ENCODE measurements around the gene IQSEC1.
A peak's percentile ranks its signal among the peaks of the same experiment; 100 is the strongest.
"Not testable (repeated sequence)": the region's sequence is repeated elsewhere in the genome, so short reads cannot be mapped to it uniquely, and the experiment has no call there.

Gene IQSEC1

DNA sequence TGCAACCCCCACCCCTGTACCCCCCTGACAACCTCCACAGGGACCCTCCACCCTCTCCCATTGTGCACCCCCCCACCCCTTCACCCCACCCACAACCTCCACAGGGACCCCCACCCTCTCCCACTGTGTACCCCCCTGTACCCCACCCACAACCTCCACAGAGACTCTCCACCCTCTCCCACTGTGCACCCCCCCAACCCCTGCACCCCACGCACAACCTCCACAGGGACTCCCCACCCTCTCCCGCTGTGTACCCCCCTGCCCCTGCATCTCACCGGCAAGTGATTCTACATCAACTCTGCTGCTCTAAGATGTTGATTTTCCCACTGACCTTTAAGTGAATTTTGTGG, 180.4 kb downstream of the IQSEC1 start:
- no peak for DNase-seq (ENCODE audit: low read depth)

DNA sequence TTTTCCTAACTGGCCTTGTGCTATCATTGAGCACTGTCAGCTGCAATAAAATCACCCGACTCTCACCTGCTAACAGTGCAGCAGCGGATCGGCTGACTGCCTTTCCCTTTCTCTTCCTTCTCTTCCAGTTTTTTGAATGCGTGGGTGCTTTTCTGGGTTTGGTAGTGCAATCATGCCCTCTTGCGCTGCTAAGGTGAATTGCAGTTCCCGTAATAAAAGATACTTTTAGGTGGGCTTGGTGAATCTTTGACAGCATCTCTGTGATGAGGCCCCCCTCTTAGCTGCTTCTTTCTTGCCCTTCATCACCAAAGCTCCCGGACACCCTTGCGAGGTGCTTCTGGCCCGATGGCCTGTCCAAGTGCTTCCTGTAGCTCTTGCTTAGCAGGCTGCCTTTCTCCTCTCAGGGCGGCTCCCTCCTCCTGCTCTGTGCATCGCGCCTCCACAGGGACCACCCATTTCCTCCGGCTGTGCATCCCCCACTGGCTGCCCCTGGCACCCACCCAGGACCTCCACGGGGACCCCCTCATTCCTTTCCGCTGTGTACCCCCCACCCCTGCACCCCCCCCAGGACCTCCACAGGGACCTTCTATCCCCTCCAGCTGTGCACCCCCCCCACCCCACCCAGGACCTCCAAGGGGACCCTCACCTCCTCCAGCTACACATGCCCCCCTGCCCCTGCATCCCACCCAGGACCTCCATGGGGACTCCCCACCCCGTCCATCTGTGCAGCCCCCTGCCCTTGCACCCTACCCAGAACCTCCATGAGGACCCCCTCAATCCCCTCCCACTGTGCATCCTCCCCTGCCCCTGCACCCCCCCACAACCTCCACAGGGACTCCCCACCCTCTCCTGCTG, 181.0 kb downstream of the IQSEC1 start:
- peak; percentile 47 for DNase-seq (ENCODE audit: low read depth)

DNA sequence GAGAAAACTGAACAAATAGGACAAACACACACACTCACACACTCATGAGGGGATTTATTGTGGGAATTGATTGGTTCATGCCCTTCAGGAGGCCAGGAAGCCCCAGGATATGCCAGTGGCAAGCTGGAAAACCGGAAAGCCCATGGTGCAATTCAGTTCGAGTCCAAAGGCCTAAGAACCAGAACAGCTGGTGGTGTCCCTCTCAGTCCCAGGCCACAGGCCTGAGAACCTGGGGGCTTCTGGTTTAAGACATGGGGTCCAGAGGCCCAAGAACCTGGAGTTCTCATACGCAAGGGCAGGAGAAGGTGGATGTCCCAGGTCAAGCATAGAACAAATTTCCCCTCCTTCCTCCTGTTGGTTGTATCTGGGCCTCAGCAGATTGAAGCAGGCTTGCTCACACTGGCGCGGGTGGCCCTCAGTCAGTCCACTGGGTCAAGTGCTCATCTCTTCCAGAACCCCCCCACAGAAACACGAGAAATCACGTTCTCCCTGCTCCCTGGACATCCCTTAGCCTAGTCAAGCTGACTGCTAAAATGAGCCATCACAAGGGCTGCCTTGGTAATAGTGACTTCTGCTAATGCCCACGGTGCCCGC, 181.7 kb downstream of the IQSEC1 start:
- no peak for DNase-seq (ENCODE audit: low read depth)

GRCh38 chr3:12890610-12891390, 182.4 kb downstream of the IQSEC1 start:
- DNase-seq (ENCODE audit: low read depth) = no peak

DNA sequence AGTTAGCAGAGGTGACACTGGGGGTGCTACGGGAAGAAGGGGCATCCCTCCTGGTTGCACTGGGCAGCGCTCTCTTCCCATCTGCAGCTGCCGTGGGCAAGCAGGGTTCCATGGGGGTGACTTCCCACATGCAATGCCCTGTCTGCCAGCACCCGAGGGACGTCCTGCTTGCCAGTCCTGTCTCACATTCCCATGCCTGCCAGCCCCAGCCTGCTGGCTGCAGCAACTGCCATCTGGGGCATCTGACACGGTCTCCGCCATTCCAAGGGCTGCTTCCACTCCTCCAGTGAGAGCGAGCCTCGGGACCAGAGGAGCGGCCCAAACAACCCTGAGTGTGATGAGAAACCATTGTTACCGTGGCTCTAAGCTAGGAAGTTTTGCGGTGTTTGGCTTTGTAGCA, 186.5 kb downstream of the IQSEC1 start:
- DNase-seq (ENCODE audit: low read depth) = no peak

DNA sequence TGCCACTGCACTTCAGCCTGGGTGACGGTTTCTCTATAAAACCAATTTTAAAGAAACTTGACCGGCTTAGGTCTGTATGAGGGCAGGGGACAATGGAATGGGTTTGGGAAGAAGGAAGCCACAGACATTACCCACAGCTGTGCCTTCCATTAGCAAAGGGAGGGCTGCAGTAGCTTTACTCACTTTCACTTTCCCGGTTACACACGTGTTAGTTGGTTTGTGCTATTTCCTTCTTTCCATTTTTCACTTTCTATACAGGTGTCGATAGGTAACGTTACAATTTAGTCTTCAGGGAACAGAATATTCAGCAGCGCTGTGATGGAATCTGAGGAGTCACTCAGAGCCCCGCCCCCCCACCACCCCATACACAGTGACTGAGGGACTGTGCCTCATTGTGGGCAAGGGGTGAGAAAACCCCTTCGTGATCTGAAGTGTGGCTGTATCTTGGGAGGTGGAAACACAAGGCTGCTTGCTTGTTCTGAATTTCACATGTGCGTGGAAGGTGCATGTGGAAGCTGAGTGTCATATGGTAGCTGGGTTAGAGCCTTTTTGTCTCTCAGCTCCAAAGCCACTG, 187.0 kb downstream of the IQSEC1 start:
- DNase-seq (ENCODE audit: low read depth) = no peak

DNA sequence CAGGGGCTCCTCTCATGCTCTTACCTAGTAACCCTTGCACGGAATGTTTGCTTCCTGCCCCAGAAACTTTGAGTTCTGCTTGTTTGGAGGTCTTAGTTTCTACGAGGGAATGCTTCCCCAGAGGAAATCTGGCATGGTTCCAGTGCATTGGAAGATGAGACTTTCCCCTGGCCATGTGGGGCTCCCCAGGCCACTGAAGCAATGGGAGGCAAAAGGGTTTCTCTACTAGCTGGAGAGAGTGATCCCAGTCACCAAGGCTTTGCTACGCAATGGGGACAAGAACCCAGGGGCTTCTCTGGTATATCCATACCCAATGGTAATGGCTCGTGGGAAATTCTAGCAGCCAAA, 187.7 kb downstream of the IQSEC1 start:
- no peak for DNase-seq (ENCODE audit: low read depth)

DNA sequence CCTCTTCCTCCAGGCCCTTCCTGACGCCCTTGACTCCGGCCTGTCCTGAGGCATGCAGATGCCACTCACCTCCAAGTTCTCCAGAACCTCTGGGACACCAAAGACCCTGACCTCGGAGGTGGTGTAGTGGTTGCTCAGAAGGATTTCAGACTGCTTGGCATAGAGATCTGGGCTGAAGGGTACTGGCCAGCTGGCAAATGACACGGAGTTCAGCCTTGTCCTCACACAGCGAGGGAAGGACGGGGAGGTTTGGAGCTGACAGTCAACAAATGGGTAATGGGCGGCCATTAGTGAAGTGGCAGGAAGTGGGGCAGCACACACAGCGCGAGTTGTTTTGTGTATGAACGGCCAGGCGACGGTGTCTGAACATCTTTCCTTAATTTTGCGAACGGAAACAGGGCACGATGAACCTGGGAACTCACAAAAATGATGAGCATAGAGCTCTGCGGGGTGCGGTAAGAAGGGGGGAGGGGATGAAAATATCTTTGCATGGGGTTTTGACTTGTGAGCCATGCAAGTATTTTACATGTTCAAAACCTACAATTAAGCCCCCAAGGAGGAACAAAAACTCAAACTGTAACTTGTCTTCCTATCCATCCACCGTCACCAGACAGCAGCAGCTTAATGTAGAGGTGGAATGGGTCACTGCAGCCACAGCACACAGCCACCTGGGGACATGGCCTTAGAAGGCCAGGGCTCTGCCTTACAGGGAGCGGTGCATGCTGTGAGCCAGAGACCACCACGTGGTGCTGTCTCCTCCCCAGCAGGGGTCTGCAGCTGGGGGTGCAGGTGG, 188.2 kb downstream of the IQSEC1 start:
- DNase-seq (ENCODE audit: low read depth) = no peak

DNA sequence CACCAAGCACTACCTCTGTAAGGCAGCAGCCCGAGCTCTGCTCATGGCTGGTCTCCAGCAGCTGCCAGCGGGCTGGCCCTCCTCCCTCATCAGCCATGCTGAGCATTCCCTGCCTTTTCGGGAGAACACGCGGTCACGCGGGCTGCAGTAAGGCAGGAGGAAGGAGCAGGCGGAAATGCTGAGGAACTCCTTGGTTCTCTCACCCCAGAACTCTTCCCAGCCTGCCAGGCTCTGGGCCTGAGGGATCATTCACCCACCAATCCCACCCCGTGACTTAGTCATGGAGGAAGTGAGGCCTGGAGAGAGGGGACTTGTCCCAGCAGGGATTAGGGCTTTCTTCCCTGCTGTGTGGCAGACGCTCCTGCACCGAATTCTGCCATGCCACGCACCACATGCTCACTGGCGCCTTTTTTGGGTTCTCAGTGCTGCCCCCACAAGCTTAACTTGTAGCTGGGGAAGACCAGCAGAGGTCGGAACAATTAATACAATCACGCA, 189.0 kb downstream of the IQSEC1 start:
- no peak for DNase-seq (ENCODE audit: low read depth)

DNA sequence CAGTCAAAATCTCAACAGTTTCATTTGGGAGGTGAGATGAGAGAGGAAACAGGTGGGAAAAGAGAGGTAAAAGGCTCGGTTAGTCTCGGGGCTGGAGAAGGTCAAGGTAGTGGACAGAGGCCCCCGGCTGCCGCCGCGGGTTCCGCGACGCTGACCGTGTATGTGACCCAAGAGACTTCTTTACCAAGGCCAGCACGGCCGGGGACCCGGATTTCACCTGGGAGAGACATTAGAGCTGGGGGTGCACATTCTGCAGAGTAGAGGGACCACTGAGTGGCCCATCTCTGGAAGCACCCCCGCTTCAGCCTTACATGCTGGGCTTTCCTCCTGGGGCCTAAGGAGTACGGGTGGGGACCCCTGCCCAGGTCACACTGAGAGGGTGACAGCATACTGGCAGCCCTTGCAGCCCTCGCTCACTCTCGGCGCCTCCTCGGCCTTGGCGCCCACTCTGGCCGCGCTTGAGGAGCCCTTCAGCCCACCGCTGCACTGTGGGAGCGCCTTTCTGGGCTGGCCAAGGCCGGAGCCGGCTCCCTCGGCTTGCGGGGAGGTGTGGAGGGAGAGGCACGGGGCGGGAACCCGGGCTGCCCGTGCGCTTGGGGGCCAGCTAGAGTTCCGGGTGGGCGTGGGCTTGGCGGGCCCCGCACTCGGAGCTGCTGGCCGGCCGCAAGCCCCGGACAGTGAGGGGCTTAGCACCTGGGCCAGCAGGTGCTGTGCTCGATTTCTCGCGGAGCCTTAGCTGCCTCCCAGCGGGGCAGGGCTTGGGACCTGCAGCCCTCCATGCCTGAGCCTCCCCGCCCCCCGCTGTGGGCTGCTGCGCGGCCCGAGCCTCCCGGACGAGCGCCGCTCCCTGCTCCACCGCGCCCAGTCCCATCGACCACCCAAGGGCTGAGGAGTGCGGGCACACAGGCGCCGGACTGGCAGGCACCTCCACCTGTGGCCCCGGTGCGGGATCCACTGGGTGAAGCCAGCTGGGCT, 190.6 kb downstream of the IQSEC1 start:
- DNase-seq (ENCODE audit: low read depth) = no peak

- DNase-seq (ENCODE audit: low read depth) = not testable (repeated sequence)
Observed at GRCh38 chr3:12881858-12882257, 191.4 kb downstream of the IQSEC1 start.

DNA sequence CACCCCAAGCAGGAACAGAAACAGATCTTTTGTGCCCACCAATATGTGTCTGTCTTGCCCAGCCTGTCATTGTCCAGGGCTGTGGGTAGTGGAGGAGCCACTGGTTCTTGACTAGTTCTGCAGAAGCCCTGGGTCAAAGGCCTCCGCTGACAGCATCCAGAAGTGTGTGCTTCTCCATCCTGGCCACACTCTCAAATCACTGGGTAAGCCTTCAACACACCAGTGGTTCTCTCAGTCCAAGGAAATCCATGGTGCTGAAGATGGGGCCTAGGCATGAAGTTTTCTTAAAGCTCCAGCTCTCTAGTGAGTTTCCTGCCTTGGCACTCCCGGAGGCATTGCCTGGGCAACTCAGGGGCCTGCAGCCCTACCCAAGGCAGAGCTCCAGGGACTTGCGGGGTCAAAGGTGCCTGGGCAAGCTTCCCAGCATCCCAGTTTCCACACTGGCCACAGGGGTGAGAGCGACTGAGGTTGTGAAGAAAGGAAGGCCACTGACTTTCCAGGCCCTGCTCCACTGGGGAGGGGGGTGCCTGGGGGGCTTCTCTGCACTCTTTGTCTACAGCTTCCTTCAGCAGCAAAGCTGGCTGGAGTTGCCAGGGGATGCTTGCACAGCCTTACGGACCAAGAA, 193.9 kb downstream of the IQSEC1 start:
- DNase-seq (ENCODE audit: low read depth) = no peak

DNA sequence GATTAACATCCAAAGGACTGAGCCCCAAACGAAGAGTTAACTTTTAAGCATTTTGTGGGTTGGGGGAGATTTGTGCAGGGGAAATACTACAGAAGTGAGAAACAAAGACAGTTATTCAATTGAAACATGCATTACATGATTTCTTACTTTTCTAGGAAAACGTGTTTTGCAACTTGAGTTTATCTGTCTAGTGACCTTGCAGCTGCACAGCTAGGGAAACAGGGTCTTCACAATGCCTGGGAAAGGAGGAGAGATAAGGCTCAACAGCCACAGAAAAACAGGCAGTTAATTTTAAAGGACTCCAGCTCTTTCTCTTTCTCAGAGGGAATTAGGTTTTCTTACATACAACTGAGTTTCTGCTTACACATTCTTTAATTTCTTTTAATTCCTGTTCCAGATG, 194.5 kb downstream of the IQSEC1 start:
- DNase-seq (ENCODE audit: low read depth) = not testable (repeated sequence)

DNA sequence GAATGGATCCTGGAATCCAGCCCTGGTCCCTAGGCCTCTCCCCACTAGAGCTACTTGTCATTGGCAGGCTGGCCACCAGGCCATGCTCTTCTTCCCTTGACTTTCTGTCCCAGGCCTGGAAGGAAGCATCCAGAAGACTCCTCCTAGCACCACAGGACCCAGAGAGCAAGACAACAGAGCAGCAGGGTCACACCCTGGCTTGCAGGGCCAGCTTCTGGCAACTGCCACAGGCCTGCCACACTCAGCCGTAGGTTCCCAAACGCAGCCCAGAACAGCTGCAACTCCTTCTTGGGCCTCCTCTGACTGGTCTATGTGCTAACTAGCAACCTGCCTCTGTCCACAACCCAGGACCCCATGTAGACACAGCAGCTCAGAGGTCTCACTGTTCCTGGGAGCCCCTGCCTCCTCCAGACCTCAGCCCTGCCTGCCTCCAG, 195.1 kb downstream of the IQSEC1 start:
- no peak for DNase-seq (ENCODE audit: low read depth)

DNA sequence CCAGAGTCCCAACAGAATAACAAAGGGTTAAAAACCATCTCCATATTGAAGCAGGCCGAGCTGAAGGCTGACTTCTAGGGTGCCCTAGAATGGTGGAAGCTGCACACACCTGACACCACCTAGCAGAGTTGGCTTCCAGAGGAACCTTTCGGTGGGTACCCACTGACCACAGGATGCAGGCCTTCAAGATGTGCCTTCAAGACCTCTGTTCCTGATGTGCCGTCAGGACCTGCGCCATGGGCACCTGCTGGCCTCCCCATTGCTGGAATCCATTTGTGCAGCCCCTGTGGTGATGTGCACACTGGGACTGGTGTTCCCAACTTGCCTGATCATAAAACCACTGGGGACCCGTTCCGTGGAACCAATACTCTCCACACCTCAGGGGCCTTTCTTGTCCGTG, 196.2 kb downstream of the IQSEC1 start:
- no peak for DNase-seq (ENCODE audit: low read depth)

GRCh38 chr3:12875857-12876836, 197.1 kb downstream of the IQSEC1 start:
- DNase-seq (ENCODE audit: low read depth) = no peak

- no peak for DNase-seq (ENCODE audit: low read depth)
Observed at GRCh38 chr3:12871404-12871983, 201.7 kb downstream of the IQSEC1 start.

DNA sequence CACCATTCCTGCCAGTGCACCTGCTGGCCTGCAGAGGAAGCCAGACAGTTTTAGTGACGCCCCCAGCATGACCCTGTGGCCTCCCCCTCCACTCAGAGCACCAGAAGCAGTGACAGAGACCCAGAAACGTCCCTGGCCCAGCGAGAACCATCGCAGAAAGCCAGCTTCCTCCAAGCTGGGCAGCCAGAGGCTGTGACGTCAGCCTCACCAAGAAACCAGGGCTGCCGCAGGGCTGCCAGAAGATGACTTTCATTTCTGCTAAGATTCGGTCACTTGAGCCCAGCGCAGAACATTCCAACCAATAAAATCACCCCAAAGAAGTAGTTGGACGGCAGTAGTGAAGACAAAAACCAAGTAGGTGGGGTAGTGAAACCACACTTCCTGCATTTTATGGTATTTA, 202.3 kb downstream of the IQSEC1 start:
- no peak for DNase-seq (ENCODE audit: low read depth)
